Measurements from ENCODE around the gene EPHA6.

EPHA6 gene

GRCh38 chr3:97662762-97663161 lies 848.4 kb downstream of the EPHA6 start:
- no peak for DNase-seq

DNA sequence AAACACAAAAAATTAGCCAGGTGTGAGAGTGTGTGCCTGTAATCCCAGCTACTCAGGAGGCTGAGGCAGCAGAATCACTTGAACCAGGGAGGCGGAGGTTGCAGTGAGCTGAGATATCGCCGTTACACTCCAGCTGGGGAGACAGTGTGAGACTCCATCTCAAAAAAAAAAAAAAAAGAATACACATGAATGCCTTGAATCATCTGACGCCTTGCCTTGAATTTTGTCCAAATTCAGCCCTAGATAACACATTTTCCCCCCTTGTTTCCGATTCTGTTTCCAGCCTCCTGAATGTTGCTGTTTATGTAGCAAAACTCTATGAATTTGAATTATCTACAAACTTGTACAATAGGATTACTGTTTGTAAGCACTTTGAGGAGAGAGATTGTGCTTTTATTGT lies 851.5 kb downstream of the EPHA6 start:
- no peak for DNase-seq

DNA sequence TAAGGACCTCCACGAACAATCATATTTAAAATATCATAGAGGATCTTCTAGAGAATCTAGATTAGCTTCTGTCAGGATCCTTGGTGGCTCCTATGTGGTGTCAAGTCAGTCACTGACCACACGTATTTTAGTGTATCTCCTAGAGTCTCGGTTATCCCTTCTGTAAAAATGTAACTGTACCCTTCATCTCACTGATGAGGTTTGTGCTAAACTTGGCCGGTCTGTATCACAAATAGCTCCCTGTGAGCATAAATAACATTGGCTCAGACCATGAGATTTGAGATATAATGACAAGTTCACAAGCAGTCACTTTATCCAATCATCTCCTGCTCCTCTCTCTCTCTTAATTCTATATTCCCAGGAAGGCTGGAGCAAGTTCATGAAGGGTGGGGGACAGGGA lies 856.6 kb downstream of the EPHA6 start:
- no peak for DNase-seq

GRCh38 chr3:97673357-97673997 lies 859.1 kb downstream of the EPHA6 start:
- no peak for DNase-seq

DNA sequence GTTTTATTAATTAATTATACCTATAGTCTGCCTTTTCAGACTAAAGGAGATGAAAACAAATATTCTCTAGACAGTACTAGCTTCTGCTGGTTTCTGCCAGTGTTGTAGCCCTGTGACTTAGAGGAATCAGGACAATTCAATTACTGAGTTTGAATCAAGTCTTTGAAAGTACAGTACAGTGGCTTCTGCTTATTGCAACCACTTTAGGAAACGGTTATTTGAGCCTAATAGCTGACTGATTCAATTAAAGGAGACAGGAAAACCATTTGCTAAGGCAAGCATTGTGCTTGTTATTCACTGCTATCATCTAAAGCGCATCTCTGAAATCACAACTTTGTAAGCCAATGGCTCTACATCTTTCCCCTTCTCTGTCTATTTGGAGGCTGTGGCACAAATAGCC lies 860.1 kb downstream of the EPHA6 start:
- DNase-seq, result no peak

DNA sequence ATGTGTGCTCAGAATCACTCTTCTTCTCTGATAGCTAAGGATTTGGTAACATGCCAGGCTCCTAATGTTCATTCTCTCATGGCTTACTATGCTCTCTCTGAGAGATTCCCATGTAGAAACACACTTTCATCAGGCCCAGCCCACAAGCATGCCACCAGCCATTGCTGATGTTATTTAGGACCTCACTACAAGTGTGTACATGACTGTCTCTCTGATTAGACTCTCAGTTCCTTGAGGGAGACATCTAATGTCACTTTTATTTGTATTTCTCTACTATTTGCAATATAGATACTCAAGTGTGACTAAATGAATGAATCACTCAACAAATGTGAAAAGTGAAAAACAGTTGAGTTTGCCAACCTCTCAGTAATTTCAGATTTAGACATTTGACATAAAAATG lies 865.8 kb downstream of the EPHA6 start:
- DNase-seq, result no peak

- DNase-seq, result no peak
These were observed 866.3 kb downstream of the EPHA6 start for GRCh38 chr3:97680696-97681095.

- no peak for DNase-seq
These were observed 870.1 kb downstream of the EPHA6 start for GRCh38 chr3:97684490-97684889.

- no peak for DNase-seq
These were observed 871.9 kb downstream of the EPHA6 start for GRCh38 chr3:97686258-97686657.

DNA sequence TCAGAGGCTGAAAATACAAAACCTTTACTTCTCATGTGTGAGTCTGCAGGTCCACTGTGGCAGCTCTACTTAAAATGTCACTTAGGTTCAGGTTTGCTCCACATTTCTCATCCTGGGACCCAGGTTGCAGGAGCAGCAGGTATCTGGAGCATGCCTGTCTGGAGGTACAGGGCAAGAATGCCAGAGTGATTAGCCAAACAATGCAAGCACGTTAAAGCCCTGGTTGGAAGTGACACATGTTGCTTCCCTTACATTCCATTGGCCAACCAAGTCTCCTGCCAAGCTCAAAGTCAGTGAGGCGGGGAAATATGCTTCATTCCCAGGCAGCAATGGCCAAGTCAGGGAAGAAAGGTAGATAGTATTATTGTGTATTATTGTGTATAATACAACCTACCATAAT lies 873.3 kb downstream of the EPHA6 start:
- no peak for DNase-seq

DNA sequence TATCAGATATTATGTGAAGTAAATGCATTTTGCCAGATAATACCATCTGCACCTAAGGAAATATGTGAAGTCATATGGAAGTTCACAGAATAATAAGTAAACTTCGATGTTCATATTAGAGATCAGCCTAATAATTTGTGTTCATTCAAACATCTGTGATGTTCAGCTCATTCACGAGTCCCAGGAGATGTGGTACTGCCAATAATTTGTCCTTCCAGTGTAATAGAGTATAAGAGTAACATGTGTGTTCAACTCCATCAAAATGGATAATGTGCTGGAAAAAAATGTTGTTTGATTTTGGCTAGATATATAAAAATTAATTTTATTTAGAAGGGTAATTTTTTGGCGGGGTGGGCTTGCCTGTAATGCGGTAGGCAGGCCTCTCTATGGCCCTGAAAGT lies 874.7 kb downstream of the EPHA6 start:
- DNase-seq, result peak; percentile 88

DNA sequence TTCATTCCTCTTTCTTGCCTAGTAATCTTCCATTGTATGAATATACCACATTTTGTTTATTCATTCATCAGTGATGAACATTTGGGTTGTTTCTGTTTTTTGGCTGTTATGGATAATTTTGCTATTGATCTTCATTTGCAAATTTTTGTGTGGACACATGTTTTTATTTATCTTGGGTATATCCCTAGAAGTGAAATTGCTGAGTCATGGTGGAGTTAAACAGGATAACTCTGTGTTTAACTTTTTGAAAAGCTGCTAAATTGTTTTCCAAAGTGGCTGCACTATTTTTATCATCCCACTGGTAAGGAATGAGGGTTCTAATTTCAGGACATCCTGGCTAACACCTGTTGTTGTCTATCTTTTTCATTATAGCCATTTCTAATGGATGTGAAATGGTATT lies 875.6 kb downstream of the EPHA6 start:
- DNase-seq, result no peak

- no peak for DNase-seq
These were observed 877.0 kb downstream of the EPHA6 start for GRCh38 chr3:97691354-97691753.

- no peak for DNase-seq
These were observed 878.0 kb downstream of the EPHA6 start for GRCh38 chr3:97692389-97692788.

DNA sequence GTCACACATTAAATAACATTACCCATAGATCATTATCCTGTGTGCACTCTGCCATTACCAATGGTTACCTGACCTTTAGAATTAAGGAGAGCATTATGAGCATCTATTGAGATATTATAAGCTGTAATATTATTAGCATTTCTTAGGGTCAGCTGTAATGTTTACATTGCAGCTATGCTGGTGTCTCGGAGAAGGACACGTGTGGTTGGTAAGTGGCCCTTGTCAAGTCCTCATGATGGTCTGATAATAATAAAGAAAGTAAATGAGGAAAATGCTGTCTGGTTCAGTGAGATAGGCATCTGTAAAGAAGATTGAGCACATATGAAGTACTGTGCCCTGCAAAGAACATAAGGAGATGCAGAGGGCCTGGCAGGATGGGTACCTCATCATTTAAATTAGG lies 878.4 kb downstream of the EPHA6 start:
- DNase-seq, result no peak

DNA sequence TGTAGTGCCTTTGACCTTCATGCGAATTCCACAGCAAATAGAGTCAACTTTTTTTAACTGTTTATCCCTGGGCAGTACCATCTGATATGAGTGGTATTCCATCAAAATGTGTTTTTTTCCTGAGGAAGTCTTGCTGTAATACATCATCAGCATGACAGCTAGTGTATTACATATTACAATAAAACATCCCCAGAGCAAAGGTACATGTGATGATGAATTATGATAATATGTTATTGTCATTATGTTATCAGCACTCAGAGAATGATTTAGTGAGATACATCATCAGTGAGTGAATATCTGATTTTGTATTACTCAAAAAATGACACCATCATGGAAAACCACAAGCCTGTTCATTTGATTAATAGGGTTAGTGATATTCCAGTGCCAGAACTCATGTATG lies 880.5 kb downstream of the EPHA6 start:
- DNase-seq, result no peak

DNA sequence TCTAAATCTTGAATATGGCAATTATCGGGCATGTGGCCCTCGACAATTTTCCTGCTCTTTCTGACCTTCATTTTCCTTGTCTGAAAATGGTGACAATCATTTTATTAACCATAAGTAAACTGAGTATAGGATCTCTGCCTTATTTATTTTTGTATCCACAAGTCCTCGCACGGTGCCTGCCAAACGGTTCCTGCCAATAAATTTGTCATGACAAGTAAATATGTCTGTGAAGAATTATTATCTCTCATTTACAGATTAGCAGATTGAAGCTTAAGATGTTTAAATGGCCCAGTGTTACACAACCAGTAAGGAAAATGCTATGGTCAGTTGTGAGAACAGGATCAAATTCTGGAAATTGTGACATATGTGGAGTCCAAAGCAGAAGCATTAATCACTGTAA lies 884.3 kb downstream of the EPHA6 start:
- DNase-seq, result no peak

GRCh38 chr3:97699889-97700288 lies 885.5 kb downstream of the EPHA6 start:
- no peak for DNase-seq

DNA sequence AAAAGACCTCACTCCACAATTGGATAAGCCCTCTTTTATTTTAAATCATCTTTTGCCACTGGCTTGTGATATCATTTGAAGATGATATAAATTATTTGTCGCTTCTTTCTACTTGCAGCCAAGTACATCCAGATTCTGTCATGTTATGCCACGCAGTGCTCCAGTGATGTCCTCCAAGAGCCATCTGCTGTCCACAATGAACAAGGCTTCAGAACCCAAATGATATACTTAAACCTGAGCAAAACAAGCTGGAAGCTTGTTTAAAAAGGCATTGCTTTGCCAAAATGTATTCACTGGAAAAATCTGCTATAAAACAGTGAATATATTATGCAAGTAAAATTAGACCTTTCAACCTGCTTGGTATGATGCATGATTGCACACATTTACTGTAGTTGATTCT lies 891.4 kb downstream of the EPHA6 start:
- DNase-seq, result peak; percentile 56

GRCh38 chr3:97706226-97706625 lies 891.8 kb downstream of the EPHA6 start:
- DNase-seq, result no peak

DNA sequence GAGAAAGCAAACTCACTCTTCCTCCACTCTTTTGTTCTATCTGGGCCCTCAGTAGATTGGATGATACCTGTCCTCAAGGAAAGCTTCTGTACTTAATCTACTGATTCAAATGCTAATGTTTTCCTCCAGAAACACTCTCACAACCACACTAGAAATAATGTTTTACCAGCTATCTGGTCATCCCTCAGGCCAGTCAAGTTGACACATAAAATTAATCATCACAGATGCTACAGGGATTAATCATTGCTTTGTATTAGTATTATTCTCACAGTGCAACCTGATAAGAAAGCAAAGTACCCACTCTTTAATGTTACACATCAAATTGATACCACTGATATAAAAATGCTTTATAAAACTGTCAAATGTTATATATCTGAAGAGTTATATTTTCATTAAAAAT lies 897.3 kb downstream of the EPHA6 start:
- DNase-seq, result no peak

- no peak for DNase-seq
These were observed 898.5 kb downstream of the EPHA6 start for GRCh38 chr3:97712919-97713318.

DNA sequence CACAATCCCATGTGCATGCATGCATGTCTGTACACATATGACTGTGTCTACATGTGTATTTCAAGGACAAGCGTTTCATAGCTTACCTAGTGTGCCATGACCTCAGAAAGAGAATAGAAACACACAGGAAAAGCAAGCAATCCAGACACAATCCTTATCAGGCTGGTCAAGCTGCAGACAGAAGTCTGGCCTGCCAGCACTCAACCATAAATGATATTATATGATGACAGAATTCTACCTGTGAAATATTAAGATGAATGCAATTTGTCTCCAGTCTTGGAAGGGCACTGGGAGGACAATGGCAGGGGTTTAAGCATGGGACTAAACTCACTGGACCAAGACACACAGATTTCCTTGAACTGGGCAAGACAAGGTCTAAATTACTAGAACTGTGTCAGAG lies 899.2 kb downstream of the EPHA6 start:
- no peak for DNase-seq

GRCh38 chr3:97719156-97719821 lies 904.9 kb downstream of the EPHA6 start:
- peak; percentile 87 for DNase-seq

DNA sequence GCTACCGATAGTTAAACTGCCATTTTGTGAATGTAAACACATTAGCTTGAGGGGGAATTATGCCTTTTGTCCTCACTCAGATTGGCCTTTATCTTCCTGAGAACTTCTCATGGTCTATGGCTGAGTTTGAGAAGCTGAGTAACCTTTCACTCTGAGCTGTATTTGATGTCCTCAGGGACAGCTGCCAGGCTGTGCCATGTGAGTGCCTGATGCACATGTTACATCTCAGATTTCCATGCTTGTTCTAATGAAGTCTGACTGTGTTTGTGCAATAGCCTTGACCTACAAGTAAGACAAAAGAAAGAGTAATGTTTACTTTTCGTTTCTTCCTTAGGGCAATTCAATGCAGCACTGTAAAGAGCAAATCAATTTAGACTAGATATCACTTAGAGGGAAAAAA lies 906.0 kb downstream of the EPHA6 start:
- DNase-seq, result no peak
